Naive thymus-derived CD4-positive, alpha-beta T cell (primary cell): ENCODE measurements around the gene B4GALT4. TPM values are rescaled to one million over a fixed set of nuclear protein-coding genes. Genes with fewer than 3 reads are reported as not detected.
"Not testable (repeated sequence)": the region's sequence is repeated elsewhere in the genome, so short reads cannot be mapped to it uniquely, and the experiment has no call there.

Experiments used
- ATAC-seq: fragments of 150-1000 bp; cut with Tn5 transposase; 2 replicates; pipeline ENCODE4 v1.10.0; 2021; ENCODE audit warnings: mild to moderate bottlenecking, moderate library complexity
- CTCF ChIA-PET: fragments of 350-600 bp; sonication (Branson Sonifier 250); formaldehyde crosslinking; loops from one replicate; lab custom pipeline; 2021; ENCODE audit warnings: antibody characterized with exemption; lab: Charles Lee
- POLR2A ChIA-PET: fragments of 350-600 bp; sonication (Branson Sonifier 250); formaldehyde crosslinking; loops from one replicate; lab custom pipeline; 2021; ENCODE audit warnings: antibody characterized with exemption, inconsistent platforms; lab: Charles Lee
- DNase-seq, 9 donors: peaks; one replicate each; pipeline versions ENCODE4 v3.0.0 to v3.0.0-alpha.2; 2020 to 2022; ENCODE audit warnings: mixed read lengths in 1 of 9
- H3K27ac ChIP-seq: one replicate; pipeline ENCODE4 v1.7.0; 2013; ENCODE audit warnings: mild to moderate bottlenecking, low read depth, low read length, moderate library complexity
- H3K27me3 ChIP-seq, 2 donors: one replicate each; pipeline ENCODE4 v1.7.0; 2013; ENCODE audit warnings: low read length in 2 of 2, mild to moderate bottlenecking in 2 of 2, moderate library complexity in 2 of 2; ENCODE audit not compliant: control insufficient read depth in 2 of 2, insufficient read depth in 2 of 2
- H3K36me3 ChIP-seq, 3 experiments: 1 replicate in 2 of 3; 2 replicates in 1 of 3; pipeline ENCODE4 v1.7.0; 2013; ENCODE audit warnings: low read length in 3 of 3, mild to moderate bottlenecking in 3 of 3, moderate library complexity in 1 of 3; ENCODE audit not compliant: insufficient read depth in 3 of 3, control insufficient read depth in 2 of 3
- H3K4me1 ChIP-seq, 2 donors: one replicate each; pipeline ENCODE4 v1.7.0; 2013; ENCODE audit warnings: low read length in 2 of 2, mild to moderate bottlenecking in 2 of 2, moderate library complexity in 1 of 2; ENCODE audit not compliant: control insufficient read depth in 2 of 2, insufficient read depth in 2 of 2
- H3K4me3 ChIP-seq: 2 replicates; pipeline ENCODE4 v1.7.0; 2013; ENCODE audit warnings: mild to moderate bottlenecking, low read length
- H3K9me3 ChIP-seq, 3 experiments: 1 replicate in 2 of 3; 2 replicates in 1 of 3; pipeline ENCODE4 v1.7.0; 2013; ENCODE audit warnings: low read length in 3 of 3; ENCODE audit not compliant: control insufficient read depth in 2 of 3
- H3K27ac Mint-ChIP-seq, 9 donors: one replicate each; pipeline ENCODE4 v1.8.0; 2020 to 2022; ENCODE audit warnings: mixed read lengths in 9 of 9, mild to moderate bottlenecking in 8 of 9, moderate library complexity in 5 of 9, inconsistent platforms in 2 of 9
- H3K27me3 Mint-ChIP-seq, 5 donors: one replicate each; pipeline ENCODE4 v1.8.0; 2021 to 2022; ENCODE audit warnings: mixed read lengths in 5 of 5, mild to moderate bottlenecking in 1 of 5
- H3K36me3 Mint-ChIP-seq, 5 donors: one replicate each; pipeline ENCODE4 v1.8.0; 2020 to 2022; ENCODE audit warnings: mixed read lengths in 5 of 5, mild to moderate bottlenecking in 3 of 5, inconsistent platforms in 1 of 5
- H3K4me1 Mint-ChIP-seq, 7 donors: one replicate each; pipeline ENCODE4 v1.8.0; 2020 to 2022; ENCODE audit warnings: mixed read lengths in 7 of 7, mild to moderate bottlenecking in 3 of 7, inconsistent platforms in 1 of 7
- H3K4me3 Mint-ChIP-seq, 10 donors: one replicate each; pipeline ENCODE4 v1.8.0; 2020 to 2022; ENCODE audit warnings: mild to moderate bottlenecking in 10 of 10, mixed read lengths in 10 of 10, moderate library complexity in 6 of 10, inconsistent platforms in 2 of 10
- H3K9me3 Mint-ChIP-seq, 11 donors: one replicate each; pipeline ENCODE4 v1.8.0; 2020 to 2022; ENCODE audit warnings: mixed read lengths in 11 of 11, mild to moderate bottlenecking in 4 of 11, inconsistent platforms in 1 of 11, moderate library complexity in 1 of 11
- intact Hi-C, 2 donors: fragments of 100-400 bp; cut with micrococcal nuclease; formaldehyde crosslinking; loops; one replicate each; pipeline ENCODE4 v1.15.1; 2023
- polyA plus RNA-seq, 2 donors: library from polyadenylated mRNA; unstranded; fragments of 300-500 nt; fragmentation: Illumina TruSeq; gene quantifications; one replicate each; pipeline ENCODE4 v1.2.3, GENCODE V29; 2021
- total RNA-seq, 6 experiments: library from RNA in 5 of 6; stranded (reverse) in 5 of 6; gene quantifications; 1 replicate in 5 of 6; 2 replicates in 1 of 6; pipeline ENCODE4 v1.2.3 and lab custom pipeline; 2021 to 2026

The B4GALT4 gene
- total and polyA plus RNA-seq, 7 experiments from 2014 or later, result 17.9 to 39.8 (median 29.6) TPM

DNA sequence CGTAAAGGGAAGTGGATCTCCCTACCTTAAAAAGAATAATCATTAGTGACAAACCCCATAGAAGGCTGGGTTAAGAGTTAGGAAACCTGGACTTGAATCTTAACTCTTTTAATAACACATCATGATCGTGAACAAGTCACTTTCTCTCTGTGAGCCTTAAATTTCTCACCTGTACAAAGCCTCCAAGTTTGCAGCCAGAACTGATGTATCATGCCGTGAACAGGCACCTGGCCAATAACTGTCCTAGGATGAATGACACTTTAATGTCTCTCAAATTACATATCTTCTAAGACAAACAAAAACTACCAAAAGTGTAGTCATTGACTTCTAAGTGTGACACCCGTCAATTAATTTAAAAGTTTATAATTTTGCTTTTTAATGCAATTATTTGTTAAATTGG lies 63.4 kb downstream of the B4GALT4 start:
- no peak overlapping the region for H3K27ac Mint-ChIP-seq
- ChIA-PET POLR2A (no interaction called here), CTCF (interaction anchor here (0.8 kb wide), 1 partner anchor 22 kb away, joined by 3 read pairs; no protein-coding TSS in a partner anchor)
- H3K36me3 Mint-ChIP-seq, result no peaks in the 10 kb centered on the region
- no peak overlapping the region for H3K27ac ChIP-seq
- intact Hi-C loops, result no loop called here
- H3K4me3 ChIP-seq, result no peak overlapping the region
- H3K4me3 Mint-ChIP-seq, result no peak overlapping the region
- no peaks in the 10 kb centered on the region for H3K36me3 ChIP-seq
- H3K4me1 Mint-ChIP-seq, result peaks cover 0 to 5% (median 0%) of the 10 kb centered on the region in 7 donors
- peaks cover 0 to 28% (median 0%) of the 10 kb centered on the region in 5 donors for H3K27me3 Mint-ChIP-seq
- no peak for ATAC-seq
- H3K4me1 ChIP-seq, result no peaks in the 10 kb centered on the region
- no peaks in the 10 kb centered on the region for H3K9me3 ChIP-seq
- no peaks in the 10 kb centered on the region for H3K27me3 ChIP-seq
- no peak for DNase-seq
- H3K9me3 Mint-ChIP-seq, result peaks cover 0 to 2% (median 0%) of the 10 kb centered on the region in 11 donors

DNA sequence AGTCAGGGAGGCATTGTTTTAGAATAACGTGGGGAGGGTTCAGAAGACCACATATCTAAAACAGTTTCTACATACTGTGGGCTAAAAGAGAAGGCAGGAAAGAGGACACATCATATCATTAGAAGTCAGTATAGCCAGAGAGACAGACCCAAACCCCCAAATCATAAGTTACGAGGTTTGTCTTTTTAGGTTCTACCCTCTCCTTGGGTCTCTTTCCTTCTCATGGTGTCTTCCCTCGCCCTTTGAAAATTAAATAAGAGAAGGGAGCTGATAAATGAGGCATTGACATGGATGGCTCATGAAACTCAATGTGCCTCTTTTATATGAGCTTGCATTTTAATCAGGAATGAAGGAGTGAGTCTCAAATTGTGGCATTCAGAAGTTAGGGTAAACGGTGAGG lies 63.9 kb downstream of the B4GALT4 start:
- intact Hi-C loops, result no loop called here
- no peak for ATAC-seq
- H3K27ac ChIP-seq, result no peak overlapping the region
- H3K4me3 Mint-ChIP-seq, result no peak overlapping the region
- H3K9me3 Mint-ChIP-seq, result peaks cover 0 to 2% (median 0%) of the 10 kb centered on the region in 11 donors
- no peaks in the 10 kb centered on the region for H3K36me3 Mint-ChIP-seq
- peaks cover 0 to 28% (median 0%) of the 10 kb centered on the region in 5 donors for H3K27me3 Mint-ChIP-seq
- H3K9me3 ChIP-seq, result no peaks in the 10 kb centered on the region
- H3K27ac Mint-ChIP-seq, result no peak overlapping the region
- no peak overlapping the region for H3K4me3 ChIP-seq
- H3K27me3 ChIP-seq, result no peaks in the 10 kb centered on the region
- H3K4me1 Mint-ChIP-seq, result peaks cover 0 to 5% (median 0%) of the 10 kb centered on the region in 7 donors
- H3K36me3 ChIP-seq, result no peaks in the 10 kb centered on the region
- POLR2A ChIA-PET, result no interaction called here
- CTCF ChIA-PET, result interaction anchor here (0.8 kb wide), 1 partner anchor 22 kb away, joined by 3 read pairs; no protein-coding TSS in a partner anchor
- DNase-seq, result no peak
- no peaks in the 10 kb centered on the region for H3K4me1 ChIP-seq

DNA sequence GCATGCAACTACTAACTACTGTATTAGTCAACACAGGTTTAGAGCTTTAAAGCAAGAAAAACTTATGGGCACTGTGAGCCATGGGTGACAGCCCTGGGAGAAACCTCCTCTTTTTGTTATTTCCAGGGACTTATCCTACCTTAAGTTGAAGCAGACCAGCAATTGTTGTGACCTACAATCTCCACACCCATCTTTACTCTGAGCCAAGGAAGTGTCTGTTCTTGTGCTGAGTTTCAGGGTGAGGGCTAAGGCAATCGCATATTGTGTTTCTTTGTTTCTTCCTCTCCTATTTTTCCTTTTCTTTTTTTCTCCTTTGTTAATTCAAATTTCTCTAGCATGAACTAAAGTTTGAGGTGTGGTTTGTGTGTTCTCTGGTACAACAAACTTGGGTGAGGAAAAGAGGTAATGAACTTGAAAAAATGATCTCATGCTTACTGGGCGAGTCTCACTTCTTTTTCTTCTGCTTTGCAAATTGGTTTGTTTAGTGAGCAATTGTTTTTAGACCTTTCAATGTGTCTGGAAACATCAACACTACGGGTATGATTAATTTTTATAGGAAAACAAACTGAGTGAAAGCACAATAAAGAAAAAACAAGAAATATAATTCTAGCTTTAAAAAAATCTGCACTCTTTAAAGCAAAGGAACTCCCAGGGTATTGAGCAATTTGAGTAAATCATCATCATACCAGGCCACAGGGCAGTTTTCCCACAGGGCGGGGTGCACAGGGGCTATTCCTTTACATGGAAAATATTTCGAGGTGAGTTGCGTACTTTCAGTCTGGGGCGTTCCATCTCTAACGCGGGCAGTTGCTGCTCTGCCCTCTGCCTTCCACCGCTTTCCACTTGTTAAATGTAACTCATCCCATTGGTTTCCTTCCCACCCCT lies 64.6 kb downstream of the B4GALT4 start:
- POLR2A ChIA-PET, result no interaction called here
- DNase-seq, result no peak
- H3K36me3 ChIP-seq, result no peaks in the 10 kb centered on the region
- Mint-ChIP-seq H3K36me3 (no peaks in the 10 kb centered on the region), H3K4me3 (no peak overlapping the region), H3K27me3 (peaks cover 0 to 28% (median 0%) of the 10 kb centered on the region in 5 donors), H3K9me3 (peaks cover 0 to 2% (median 0%) of the 10 kb centered on the region in 11 donors), H3K4me1 (peaks cover 0 to 5% (median 0%) of the 10 kb centered on the region in 7 donors), H3K27ac (peak overlapping the region in 2 of 9 donors; percentile 10 to 29)
- no peak overlapping the region for H3K4me3 ChIP-seq
- intact Hi-C loops, result no loop called here
- CTCF ChIA-PET, result no interaction called here
- H3K9me3 ChIP-seq, result no peaks in the 10 kb centered on the region
- no peak for ATAC-seq
- no peaks in the 10 kb centered on the region for H3K27me3 ChIP-seq
- H3K27ac ChIP-seq, result no peak overlapping the region
- H3K4me1 ChIP-seq, result no peaks in the 10 kb centered on the region

DNA sequence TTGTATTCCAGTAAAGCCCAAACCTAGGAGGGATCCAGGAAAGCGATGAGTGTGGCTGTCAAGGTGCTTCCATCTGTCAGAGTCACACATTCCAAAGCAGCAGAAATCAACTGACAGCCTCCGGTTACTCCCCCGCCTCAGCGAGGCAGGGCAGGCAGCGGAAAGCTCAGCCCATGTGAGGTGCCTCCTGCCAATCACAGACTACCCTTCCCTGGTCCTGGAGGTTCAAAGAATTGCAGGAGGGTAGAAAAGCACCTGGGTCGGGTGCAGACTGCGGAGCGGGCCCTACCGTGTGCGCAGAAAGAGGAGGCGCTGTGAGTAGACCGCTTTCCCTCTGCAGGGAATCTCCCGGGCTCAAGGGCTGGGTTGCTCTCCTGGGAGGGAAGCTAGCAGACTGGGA lies 67.4 kb downstream of the B4GALT4 start, which contains the start of gene UPK1B:
Gene UPK1B (plus strand): TSS at position 274 of the 400 bp plus-strand sequence. CDS start 13,144 bp downstream, outside the sequence.
- Mint-ChIP-seq H3K36me3 (no peaks in the 10 kb centered on the region), H3K9me3 (peaks cover 0 to 2% (median 0%) of the 10 kb centered on the region in 11 donors), H3K27ac (peak within 1 kb of the TSS in 2 of 9 donors; percentile 4 to 16), H3K4me1 (peaks cover 0 to 5% (median 0%) of the 10 kb centered on the region in 7 donors), H3K4me3 (peak within 1 kb of the TSS in 1 of 10 donors; percentile 32), H3K27me3 (peaks cover 0 to 20% (median 0%) of the 10 kb centered on the region in 5 donors)
- Histone ChIP-seq H3K4me3 (no peak within 1 kb of the TSS), H3K36me3 (no peaks in the 10 kb centered on the region), H3K27me3 (no peaks in the 10 kb centered on the region), H3K27ac (no peak within 1 kb of the TSS), H3K4me1 (no peaks in the 10 kb centered on the region), H3K9me3 (no peaks in the 10 kb centered on the region)
- DNase-seq (peak in 2 of 9 donors; percentile 8 to 11), ATAC-seq (peak; percentile 46)
- ChIA-PET CTCF (no interaction called here), POLR2A (no interaction called here)
- intact Hi-C loops, result no loop called here

DNA sequence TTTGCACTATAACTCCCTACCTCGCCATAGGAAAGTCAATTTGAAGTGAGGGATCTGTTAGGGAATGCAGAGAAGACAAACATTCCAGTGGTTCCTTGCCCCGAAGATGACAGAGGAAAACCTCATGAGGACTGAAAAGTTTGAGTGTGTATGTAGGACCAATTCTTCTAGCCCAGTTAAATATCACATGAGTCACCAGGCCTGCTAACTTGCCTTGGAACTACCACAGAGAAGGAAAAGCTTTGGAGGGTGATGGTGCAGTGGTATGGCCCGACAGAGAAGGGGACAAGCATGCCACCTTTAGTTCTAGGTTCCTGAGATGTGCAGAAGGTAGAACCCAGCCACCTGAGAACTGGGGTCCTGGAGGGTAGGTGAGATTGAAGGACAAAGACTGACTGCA lies 69.9 kb downstream of the B4GALT4 start:
- Histone ChIP-seq H3K27ac (no peak overlapping the region), H3K27me3 (no peaks in the 10 kb centered on the region), H3K4me1 (no peaks in the 10 kb centered on the region), H3K36me3 (no peaks in the 10 kb centered on the region), H3K9me3 (no peaks in the 10 kb centered on the region), H3K4me3 (no peak overlapping the region)
- Mint-ChIP-seq H3K36me3 (no peaks in the 10 kb centered on the region), H3K4me3 (no peak overlapping the region), H3K27ac (no peak overlapping the region), H3K4me1 (peaks cover 0 to 5% (median 0%) of the 10 kb centered on the region in 7 donors), H3K27me3 (peaks cover 0 to 7% (median 0%) of the 10 kb centered on the region in 5 donors), H3K9me3 (peaks cover 0 to 2% (median 0%) of the 10 kb centered on the region in 11 donors)
- DNase-seq (no peak), ATAC-seq (no peak)
- ChIA-PET CTCF (no interaction called here), POLR2A (no interaction called here)
- intact Hi-C loops, result no loop called here

DNA sequence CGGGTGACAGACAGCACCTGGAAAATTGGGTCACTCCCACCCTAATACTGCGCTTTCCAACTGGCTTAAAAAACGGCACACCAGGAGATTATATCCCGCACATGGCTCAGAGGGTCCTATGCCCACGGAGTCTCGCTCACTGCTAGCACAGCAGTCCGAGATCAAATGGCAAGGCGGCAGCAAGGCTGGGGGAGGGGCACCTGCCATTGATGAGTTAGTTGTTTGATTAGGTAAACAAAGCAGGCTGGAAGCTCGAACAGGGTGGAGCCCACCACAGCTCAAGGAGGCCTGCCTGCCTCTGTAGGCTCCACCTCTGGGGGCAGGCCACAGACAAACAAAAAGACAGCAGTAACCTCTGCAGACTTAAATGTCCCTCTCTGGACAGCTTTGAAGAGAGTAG lies 75.9 kb downstream of the B4GALT4 start:
- H3K4me3 ChIP-seq, POLR2A ChIA-PET, intact Hi-C loops: not testable (repeated sequence)

More for the DNA sequence above, 75.9 kb downstream of the B4GALT4 start:
- H3K36me3 Mint-ChIP-seq, result peaks cover 0 to 18% (median 4%) of the 10 kb centered on the region in 5 donors
- H3K27ac ChIP-seq, H3K9me3 Mint-ChIP-seq, H3K9me3 ChIP-seq, H3K27ac Mint-ChIP-seq, ATAC-seq, H3K27me3 ChIP-seq, H3K4me1 ChIP-seq, H3K36me3 ChIP-seq, H3K4me1 Mint-ChIP-seq, H3K4me3 Mint-ChIP-seq, DNase-seq, CTCF ChIA-PET: not testable (repeated sequence)
- H3K27me3 Mint-ChIP-seq, result peaks cover 0 to 16% (median 4%) of the 10 kb centered on the region in 5 donors
